ENCODE data around the gene ABLIM1.
A peak's percentile ranks its signal among the peaks of the same experiment; 100 is the strongest.

ABLIM1 gene

DNA sequence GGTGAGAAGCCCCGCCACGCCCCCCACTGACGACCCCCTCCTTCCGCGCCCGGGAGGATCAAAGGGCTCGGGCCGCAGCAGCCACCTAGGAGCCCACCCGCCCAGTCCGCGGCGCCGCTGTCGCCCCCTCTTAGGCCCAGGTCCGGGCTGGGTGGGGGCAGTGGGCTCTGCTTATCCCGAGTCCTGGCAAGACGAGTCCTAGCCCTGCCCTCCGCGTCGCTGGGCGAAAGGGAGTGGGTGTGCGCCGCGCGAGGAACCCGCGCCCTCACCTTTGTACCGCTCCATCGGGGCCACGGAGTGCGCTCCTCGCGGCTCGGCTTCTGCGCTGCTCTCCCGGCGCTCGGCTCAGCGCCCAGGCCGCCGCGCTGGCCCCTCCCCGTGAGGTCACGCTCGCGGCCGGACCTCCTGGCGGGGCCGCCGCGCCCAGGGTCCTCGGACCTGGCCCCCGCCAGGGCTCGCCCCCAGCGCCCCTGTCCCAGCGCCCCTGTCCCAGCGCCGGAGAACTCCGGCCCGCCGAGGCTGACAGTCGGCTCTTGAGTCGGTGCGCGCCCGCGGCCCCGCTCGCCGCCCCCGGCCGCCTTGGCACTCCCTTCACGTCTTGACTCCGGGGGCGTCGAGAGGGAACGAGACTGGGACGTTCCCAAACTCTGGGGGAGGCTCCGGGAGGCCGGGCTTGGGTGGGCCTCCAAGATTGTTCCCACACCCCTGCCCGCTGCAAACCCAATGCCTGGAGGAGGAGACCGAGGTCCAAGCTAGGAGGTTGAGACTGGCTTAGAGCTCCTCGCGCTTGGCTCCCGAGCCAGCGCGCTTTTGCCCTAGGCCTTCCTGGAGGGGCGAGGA lies 253.7 kb downstream of the ABLIM1 start, which contains the start of gene AFAP1L2:
TSS of gene AFAP1L2 (minus strand) at position 332 of the 840 bp plus-strand sequence. CDS start at position 285, 47 bp downstream.
- no peaks in the 10 kb centered on the region for H3K36me3 Mint-ChIP-seq
- H3K4me3 Mint-ChIP-seq = peak within 1 kb of the TSS; percentile 59
- no peak within 1 kb of the TSS for H3K27ac Mint-ChIP-seq
- peaks cover 34% of the 10 kb centered on the region for H3K27me3 Mint-ChIP-seq
- H3K9me3 Mint-ChIP-seq (ENCODE audit: low read depth) = peaks cover 5% of the 10 kb centered on the region
- H3K4me1 Mint-ChIP-seq (ENCODE audit: low read depth) = peaks cover 8% of the 10 kb centered on the region

DNA sequence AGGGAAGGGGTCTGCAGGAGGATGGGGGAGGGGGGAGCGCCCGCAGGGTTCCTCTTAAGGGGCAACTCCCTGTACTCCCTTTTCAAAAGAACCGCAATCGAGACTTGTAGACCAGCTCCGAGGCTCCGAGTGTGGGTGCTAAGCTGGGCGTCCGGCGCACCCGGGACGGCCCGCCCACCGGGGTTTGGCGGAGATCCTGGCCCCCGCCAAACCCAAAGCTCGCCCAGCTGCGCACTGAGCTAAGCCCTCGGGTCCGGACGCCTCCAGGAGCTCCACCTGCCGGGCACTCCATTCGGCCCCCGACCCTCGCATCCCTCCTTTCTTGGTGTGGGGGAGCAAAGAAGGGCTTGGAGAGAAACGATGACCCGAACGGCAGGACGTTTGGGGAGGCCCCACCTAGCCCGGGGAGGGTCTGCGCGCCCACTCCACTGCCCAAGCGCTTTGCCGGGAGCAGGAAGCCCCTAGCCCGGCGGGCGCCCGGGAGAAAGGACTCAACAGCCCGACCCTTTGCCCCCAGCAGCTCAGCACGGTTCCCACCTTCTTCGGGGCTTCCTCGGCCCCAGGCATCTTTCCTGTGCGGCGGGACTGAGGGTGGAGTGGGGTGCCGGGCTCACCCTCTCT lies 254.4 kb downstream of the ABLIM1 start:
- Mint-ChIP-seq H3K27ac (no peak overlapping the region), H3K9me3 (ENCODE audit: low read depth) (peaks cover 5% of the 10 kb centered on the region)

DNA sequence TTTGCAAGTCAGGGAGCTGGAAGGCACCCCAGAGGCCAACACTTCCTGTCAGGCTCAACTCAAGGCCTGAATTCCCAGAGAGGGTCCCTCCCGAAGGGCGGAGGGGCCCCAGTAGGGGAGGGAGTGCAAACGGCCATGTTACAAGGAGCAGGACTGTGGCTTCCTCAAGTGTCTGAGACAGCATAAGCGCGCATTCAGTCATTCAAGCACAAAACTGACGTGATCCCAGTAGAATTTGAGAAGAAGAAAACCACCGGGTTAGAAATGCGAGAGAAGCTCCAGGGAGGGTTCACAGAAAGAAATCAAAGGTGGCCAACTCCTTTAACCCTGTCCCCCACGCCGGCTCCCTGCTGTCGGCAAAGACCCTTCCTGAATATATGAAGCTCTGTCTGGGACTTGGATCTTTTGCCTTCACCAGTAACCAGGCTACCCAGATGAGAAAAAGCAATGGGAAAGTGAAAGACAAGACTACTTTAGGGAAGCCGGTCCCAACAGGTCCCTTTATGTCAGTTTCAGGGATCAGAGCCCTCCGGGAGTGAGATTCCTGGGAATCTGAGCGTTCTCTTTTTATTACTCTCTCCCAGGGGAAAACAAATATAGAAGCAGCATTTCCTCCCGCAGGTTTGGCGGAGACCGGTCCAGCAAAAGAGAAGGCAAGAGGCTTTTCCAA lies 255.1 kb downstream of the ABLIM1 start:
- H3K36me3 Mint-ChIP-seq = no peaks in the 10 kb centered on the region
- no peak overlapping the region for H3K27ac Mint-ChIP-seq
- H3K9me3 Mint-ChIP-seq (ENCODE audit: low read depth) = peaks cover 5% of the 10 kb centered on the region
- H3K27me3 Mint-ChIP-seq = peaks cover 41% of the 10 kb centered on the region
- peak overlapping the region; percentile 59 for H3K4me3 Mint-ChIP-seq
- peaks cover 11% of the 10 kb centered on the region for H3K4me1 Mint-ChIP-seq (ENCODE audit: low read depth)

More for the DNA sequence above, 254.4 kb downstream of the ABLIM1 start:
- Mint-ChIP-seq H3K36me3 (no peaks in the 10 kb centered on the region), H3K27me3 (peaks cover 38% of the 10 kb centered on the region), H3K4me1 (ENCODE audit: low read depth) (peaks cover 8% of the 10 kb centered on the region), H3K4me3 (peak overlapping the region; percentile 59)

DNA sequence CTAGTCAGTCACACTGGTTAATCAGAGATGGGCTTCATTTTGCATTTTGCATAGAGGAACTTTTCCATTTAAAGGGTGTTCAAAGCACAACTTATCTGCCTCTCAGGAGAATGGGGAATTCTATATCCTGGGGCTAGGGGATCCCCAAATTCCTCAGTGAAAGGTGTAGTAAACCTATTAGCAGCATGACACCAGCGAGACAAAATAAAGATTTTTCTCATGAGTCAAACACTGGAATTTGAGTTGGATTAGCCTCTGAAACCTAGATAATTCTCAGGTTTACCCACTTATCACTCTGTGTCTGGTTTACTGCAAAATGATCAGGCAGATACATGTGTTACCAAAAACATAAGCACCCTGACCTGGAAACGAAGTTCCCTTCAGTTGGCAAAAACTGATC lies 255.8 kb downstream of the ABLIM1 start:
- H3K9me3 Mint-ChIP-seq (ENCODE audit: low read depth) = peaks cover 5% of the 10 kb centered on the region
- H3K27ac Mint-ChIP-seq = no peak overlapping the region
- H3K4me1 Mint-ChIP-seq (ENCODE audit: low read depth) = peaks cover 15% of the 10 kb centered on the region
- H3K27me3 Mint-ChIP-seq = peaks cover 36% of the 10 kb centered on the region
- H3K36me3 Mint-ChIP-seq = no peaks in the 10 kb centered on the region
- no peak overlapping the region for H3K4me3 Mint-ChIP-seq

DNA sequence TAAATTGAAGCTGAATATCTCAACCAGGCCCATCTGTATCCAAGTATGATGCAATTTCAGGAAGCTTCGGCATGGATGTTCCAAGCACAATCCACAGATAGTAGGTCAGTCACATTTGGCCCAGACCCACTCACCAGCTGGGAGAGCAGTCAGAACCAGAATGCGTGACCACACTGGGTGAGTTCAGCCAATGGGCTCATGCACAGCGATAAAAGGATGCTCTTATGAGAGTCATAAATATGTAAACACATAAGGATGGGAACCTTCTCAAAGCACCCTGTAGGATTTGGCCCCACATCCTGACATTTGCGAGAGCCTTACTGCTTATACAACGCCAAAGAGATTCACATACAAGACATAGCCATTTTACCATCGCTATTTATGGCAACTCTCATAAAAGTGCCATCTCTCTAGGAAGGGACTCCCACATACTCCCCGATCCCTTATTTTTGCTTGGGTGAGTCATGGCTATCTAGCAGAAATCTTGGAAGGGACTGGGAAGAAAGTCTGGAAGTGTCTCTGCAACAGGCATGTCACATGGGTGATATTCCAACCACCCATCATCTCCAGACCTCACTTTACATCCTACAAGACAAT lies 256.8 kb downstream of the ABLIM1 start:
- no peak overlapping the region for H3K4me3 Mint-ChIP-seq
- no peak overlapping the region for H3K27ac Mint-ChIP-seq
- H3K27me3 Mint-ChIP-seq = peaks cover 32% of the 10 kb centered on the region
- peaks cover 15% of the 10 kb centered on the region for H3K4me1 Mint-ChIP-seq (ENCODE audit: low read depth)
- H3K36me3 Mint-ChIP-seq = no peaks in the 10 kb centered on the region
- H3K9me3 Mint-ChIP-seq (ENCODE audit: low read depth) = peaks cover 2% of the 10 kb centered on the region

DNA sequence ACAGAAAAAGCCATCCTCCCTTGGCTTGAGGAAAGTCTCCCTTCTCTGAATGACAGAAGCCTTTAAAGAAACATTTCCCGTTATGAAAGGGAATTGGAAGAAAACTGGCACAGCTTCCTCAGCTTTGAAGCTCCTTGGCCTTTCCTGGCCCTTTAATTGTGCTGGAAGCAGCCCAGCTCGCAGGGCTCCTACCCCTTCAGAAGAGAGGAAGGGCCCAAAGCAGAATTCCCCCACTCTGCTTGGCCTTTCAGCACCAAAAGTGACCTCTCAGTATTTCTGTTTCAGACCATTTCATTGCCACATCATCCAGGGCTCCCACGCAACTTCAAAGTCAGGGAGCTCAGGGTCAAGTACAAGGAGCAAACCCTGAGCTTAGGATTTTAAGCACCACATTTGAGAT lies 258.0 kb downstream of the ABLIM1 start:
- peaks cover 25% of the 10 kb centered on the region for H3K27me3 Mint-ChIP-seq
- no peak overlapping the region for H3K4me3 Mint-ChIP-seq
- peaks cover 15% of the 10 kb centered on the region for H3K4me1 Mint-ChIP-seq (ENCODE audit: low read depth)
- no peaks in the 10 kb centered on the region for H3K36me3 Mint-ChIP-seq
- H3K9me3 Mint-ChIP-seq (ENCODE audit: low read depth) = no peaks in the 10 kb centered on the region
- H3K27ac Mint-ChIP-seq = no peak overlapping the region

DNA sequence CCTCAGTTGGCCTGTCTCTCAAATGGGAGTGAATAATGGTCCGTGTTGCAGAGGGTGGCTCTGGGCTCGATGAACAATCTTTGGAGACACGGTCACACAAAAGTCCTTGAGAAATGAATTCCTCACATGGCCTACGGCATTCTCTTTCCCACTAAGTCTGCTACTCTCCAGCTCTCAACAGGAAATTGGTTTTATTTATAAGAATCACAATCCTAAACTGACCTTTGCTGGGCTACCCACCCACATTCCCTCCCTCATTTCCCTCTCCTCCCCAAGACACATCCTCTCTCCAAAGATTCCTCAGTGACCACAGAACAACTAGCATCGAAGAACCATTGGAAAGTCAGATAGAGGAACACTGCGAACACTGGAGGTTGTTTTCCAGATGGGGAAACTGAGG lies 258.5 kb downstream of the ABLIM1 start:
- Mint-ChIP-seq H3K9me3 (ENCODE audit: low read depth) (no peaks in the 10 kb centered on the region), H3K4me3 (no peak overlapping the region), H3K36me3 (no peaks in the 10 kb centered on the region), H3K27ac (no peak overlapping the region), H3K4me1 (ENCODE audit: low read depth) (peaks cover 14% of the 10 kb centered on the region), H3K27me3 (peaks cover 28% of the 10 kb centered on the region)

DNA sequence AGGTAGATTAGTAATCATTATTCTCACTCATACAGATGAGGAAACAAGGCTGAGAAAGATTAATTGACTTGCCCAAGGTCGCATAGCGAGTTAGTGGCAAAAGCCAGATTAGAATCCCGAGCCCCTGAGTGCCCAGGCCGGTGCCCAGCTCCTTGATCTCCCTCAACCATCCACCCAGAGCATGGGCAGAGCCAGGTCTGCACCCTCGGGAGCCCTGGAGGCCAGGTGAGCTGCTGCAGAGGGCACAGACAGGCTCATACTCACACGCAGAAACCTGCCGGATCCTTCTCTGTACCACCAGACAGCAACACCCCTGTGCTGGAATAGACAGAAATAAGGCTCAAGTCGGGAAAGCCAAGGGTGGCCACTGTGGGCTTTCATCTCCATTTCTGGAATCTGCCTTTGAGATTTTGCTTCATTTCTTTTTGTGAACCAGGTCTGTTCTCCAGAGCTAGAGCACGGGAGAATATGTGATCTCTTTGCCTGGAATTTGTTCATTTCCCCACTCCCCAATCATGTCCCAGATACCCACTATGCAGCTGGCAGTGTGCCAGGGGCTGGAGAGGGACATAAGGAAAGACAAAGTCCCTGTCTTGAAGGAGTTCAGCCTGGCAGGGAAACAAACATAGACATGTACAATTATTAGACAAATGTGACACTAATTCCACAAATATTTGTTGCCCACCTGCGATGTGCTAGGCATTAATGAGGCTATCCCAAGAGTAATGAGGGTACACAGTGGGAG lies 259.3 kb downstream of the ABLIM1 start:
- H3K27ac Mint-ChIP-seq = no peak overlapping the region
- no peaks in the 10 kb centered on the region for H3K36me3 Mint-ChIP-seq
- peaks cover 13% of the 10 kb centered on the region for H3K4me1 Mint-ChIP-seq (ENCODE audit: low read depth)
- H3K27me3 Mint-ChIP-seq = peaks cover 28% of the 10 kb centered on the region
- no peak overlapping the region for H3K4me3 Mint-ChIP-seq
- no peaks in the 10 kb centered on the region for H3K9me3 Mint-ChIP-seq (ENCODE audit: low read depth)

DNA sequence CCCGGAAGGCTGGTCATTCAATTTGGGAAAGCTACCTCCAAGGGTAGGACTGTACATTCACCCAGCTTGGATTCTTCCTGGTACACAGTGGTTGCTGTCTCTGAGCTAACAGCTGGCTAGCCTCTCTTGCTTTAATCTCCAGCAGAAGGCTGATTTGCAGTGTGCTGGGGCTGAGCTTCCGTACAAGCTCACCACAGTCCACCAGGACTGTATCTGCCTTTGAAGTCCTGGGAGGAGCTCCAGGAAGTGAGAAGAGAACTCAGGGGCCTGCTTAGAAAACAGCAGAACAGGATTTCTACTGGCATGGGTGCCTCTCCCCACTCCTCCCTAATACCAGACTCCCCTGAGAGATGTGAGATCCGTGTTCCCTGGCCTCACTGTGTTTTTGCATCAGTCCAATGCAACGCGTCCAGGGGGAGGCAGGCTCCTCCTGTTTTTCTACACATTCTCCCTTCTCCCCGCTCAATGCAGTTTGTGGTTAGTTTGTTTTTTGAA lies 260.4 kb downstream of the ABLIM1 start:
- H3K27ac Mint-ChIP-seq = no peak overlapping the region
- H3K27me3 Mint-ChIP-seq = peaks cover 25% of the 10 kb centered on the region
- H3K9me3 Mint-ChIP-seq (ENCODE audit: low read depth) = no peaks in the 10 kb centered on the region
- peaks cover 7% of the 10 kb centered on the region for H3K4me1 Mint-ChIP-seq (ENCODE audit: low read depth)
- H3K4me3 Mint-ChIP-seq = no peak overlapping the region
- no peaks in the 10 kb centered on the region for H3K36me3 Mint-ChIP-seq

DNA sequence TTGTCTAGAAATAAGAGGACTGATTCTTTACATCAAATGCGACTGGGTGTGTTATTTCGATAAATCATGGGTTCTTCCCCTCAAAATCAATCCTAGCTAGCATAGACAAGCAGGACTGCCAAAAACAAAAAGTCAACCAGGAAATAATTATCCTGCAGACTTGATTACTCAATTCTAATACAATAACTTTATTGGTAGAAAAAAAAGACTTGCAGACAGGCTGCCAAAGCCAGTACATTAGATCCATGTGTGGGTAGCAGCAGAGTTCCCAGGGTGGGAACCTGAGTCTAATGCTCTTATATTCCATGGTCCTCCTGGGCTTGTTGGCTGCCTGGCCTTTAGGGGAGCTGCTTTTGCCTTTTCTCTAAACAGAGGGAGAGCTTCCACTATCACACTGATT lies 261.6 kb downstream of the ABLIM1 start:
- H3K36me3 Mint-ChIP-seq = no peaks in the 10 kb centered on the region
- H3K27ac Mint-ChIP-seq = no peak overlapping the region
- H3K4me3 Mint-ChIP-seq = no peak overlapping the region
- H3K27me3 Mint-ChIP-seq = peaks cover 20% of the 10 kb centered on the region
- peaks cover 7% of the 10 kb centered on the region for H3K4me1 Mint-ChIP-seq (ENCODE audit: low read depth)
- H3K9me3 Mint-ChIP-seq (ENCODE audit: low read depth) = no peaks in the 10 kb centered on the region

DNA sequence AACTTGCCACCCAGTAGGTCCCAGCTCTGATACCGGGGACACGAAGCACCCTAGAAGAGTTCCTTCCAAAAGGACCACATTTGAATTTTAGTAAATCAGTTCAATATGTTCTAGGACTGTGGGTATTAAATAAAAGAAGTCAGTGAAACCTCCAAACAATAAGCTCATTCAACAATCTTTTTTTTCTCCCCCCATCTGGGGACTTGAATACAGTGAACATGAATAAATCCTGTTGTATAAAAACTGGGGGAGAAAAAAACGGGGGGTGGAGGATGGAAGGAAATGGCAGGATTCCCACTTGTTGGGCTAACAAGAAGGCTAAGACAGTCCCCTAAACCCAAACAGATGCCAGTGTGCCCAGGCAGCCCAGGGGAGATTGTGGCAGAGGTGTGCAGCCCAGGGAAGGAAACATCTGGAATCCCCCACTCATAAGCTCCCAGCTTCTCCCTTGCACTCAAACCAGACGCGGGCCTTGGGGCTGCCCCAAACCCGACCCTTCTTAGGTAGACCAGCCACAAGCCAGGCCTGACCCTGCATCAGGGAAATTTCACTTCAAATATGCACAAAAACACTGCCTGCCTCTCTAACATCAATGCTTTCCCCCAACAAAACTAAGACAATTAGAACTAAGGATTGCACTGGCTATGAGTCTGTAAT lies 262.6 kb downstream of the ABLIM1 start:
- Mint-ChIP-seq H3K4me1 (ENCODE audit: low read depth) (peaks cover 7% of the 10 kb centered on the region), H3K27me3 (peaks cover 22% of the 10 kb centered on the region), H3K36me3 (no peaks in the 10 kb centered on the region), H3K4me3 (no peak overlapping the region), H3K9me3 (ENCODE audit: low read depth) (no peaks in the 10 kb centered on the region), H3K27ac (no peak overlapping the region)

DNA sequence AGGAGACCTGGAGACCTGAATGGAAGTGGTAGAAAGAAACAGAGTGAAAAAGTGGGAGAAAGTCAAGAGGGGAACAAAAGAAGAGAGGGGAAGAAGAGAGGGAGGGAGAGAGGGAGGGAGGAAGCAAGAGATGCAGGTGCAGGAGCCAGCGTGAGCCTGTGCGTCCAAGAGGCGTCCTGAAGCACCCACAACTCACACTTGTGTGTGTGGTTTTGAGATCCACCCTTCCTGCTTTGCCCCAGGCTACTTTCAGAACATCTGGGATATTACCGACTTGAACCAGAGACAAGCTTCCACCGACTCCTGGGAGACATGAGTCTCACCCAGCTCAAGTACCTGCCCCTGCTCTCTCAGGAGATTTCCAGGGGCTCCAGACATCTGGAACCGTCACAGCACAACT lies 263.5 kb downstream of the ABLIM1 start:
- H3K4me3 Mint-ChIP-seq = no peak overlapping the region
- peaks cover 7% of the 10 kb centered on the region for H3K4me1 Mint-ChIP-seq (ENCODE audit: low read depth)
- H3K9me3 Mint-ChIP-seq (ENCODE audit: low read depth) = no peaks in the 10 kb centered on the region
- no peaks in the 10 kb centered on the region for H3K36me3 Mint-ChIP-seq
- H3K27me3 Mint-ChIP-seq = peaks cover 19% of the 10 kb centered on the region
- H3K27ac Mint-ChIP-seq = no peak overlapping the region

DNA sequence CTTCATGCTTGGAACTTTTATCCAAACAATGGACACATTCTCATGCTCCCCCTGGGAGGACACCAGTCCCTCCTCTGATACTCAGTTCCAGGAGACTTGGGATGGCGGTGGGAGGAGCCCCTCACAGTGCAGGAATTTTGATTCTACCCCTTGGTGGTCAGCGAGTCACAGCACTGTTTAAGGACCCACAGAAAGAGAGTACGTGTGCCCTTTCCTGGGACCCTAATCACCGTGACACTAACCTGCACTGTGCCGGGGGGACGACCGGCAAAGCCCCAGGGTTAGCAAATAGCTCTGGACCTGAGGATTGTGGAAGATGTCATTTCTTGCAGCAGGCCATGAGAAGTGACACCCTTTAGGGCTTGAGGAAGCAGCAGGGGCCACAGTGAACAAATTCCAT lies 264.2 kb downstream of the ABLIM1 start:
- no peak overlapping the region for H3K27ac Mint-ChIP-seq
- H3K27me3 Mint-ChIP-seq = peaks cover 17% of the 10 kb centered on the region
- no peaks in the 10 kb centered on the region for H3K36me3 Mint-ChIP-seq
- H3K4me3 Mint-ChIP-seq = no peak overlapping the region
- no peaks in the 10 kb centered on the region for H3K9me3 Mint-ChIP-seq (ENCODE audit: low read depth)
- peaks cover 7% of the 10 kb centered on the region for H3K4me1 Mint-ChIP-seq (ENCODE audit: low read depth)

DNA sequence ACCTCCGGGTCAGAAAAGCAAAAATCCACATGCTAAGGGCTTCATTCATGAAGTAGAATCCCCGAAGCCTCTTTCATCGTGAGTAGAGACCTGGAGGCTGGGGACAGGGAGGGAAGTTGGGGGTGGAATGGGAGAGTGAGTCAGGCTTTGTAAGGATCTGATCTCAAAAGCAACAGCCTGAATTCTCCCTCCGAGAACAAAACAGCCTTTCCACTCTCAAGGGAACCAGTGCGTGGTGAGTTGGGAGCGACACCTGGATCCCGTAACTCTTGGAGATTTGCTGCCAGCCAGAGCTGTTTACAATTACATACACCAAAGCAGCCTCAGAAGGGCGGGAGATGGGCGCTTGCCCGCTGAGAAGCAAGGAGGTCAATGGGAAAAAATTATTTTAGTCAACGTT lies 264.6 kb downstream of the ABLIM1 start:
- Mint-ChIP-seq H3K4me1 (ENCODE audit: low read depth) (peaks cover 7% of the 10 kb centered on the region), H3K27ac (no peak overlapping the region), H3K27me3 (peaks cover 17% of the 10 kb centered on the region), H3K36me3 (no peaks in the 10 kb centered on the region), H3K4me3 (no peak overlapping the region), H3K9me3 (ENCODE audit: low read depth) (no peaks in the 10 kb centered on the region)

All from activated naive CD8-positive, alpha-beta T cell (primary cell).